HCT116 (cell line): Measurements from ENCODE around the gene DMPK. TPM values are rescaled to one million over a fixed set of nuclear protein-coding genes. Genes with fewer than 3 reads are reported as not detected.

Experiments used
- ATAC-seq: fragments of 200-7000 bp; cut with Tn5 transposase; 2 replicates; pipeline ENCODE4 v1.9.1; 2020; ENCODE audit warnings: mild to moderate bottlenecking, moderate library complexity
- BruUV-seq: library from RNA; stranded (reverse); fragments of 400-500 nt; replicated peaks from 2 replicates; lab custom pipeline; 2021; lab: Mats Ljungman, UMichigan
- CTCF ChIA-PET: fragments of 300-600 bp; sonication (Branson Sonifier 250); formaldehyde crosslinking; loops from one replicate; lab custom pipeline; 2021; ENCODE audit warnings: antibody characterized with exemption; lab: Charles Lee
- POLR2A ChIA-PET: fragments of 300-600, 350-600 bp; sonication (Branson Sonifier 250); formaldehyde crosslinking; loops from one replicate; lab custom pipeline; 2021; ENCODE audit warnings: antibody characterized with exemption; lab: Charles Lee
- RAD21 ChIA-PET, 2 experiments: fragments of 300-600 bp; sonication (Branson Sonifier 250); formaldehyde crosslinking; loops; one replicate each; lab custom pipeline; 2023; ENCODE audit warnings: low total read pairs in 2 of 2; ENCODE audit not compliant: uncharacterized antibody in 2 of 2, unreplicated experiment in 2 of 2, low non-redundant PET in 1 of 2; lab: Charles Lee
- DNase-seq: peaks from one replicate; pipeline ENCODE4 v3.0.0-alpha.2; 2010; ENCODE audit warnings: low read depth, low spot score
- H2AFZ ChIP-seq: fragments of 200-600 bp; shearing (Covaris generic), sonication (generic); 2 replicates; pipeline ENCODE4 v1.6.1; 2017; ENCODE audit warnings: low read depth, mixed run types, mixed read lengths, antibody characterized with exemption, low read length; ENCODE audit not compliant: poor library complexity, severe bottlenecking
- H3K27ac ChIP-seq: 2 replicates; pipeline ENCODE4 v1.5.1; 2012; ENCODE audit warnings: low read depth, low read length
- H3K27me3 ChIP-seq: fragments of 200-600 bp; sonication (generic); 2 replicates; pipeline ENCODE4 v1.6.1; 2016; ENCODE audit warnings: mixed run types, low read length, mixed read lengths; ENCODE audit not compliant: insufficient read depth
- H3K36me3 ChIP-seq, 2 experiments: fragments of 200-500 bp in 1 of 2; fragments of 200-600 bp in 1 of 2; sonication (Bioruptor generic) in 1 of 2; sonication (generic) in 1 of 2; 2 replicates each; pipeline versions ENCODE4 v1.5.1 to v1.6.1; 2014 to 2016; ENCODE audit warnings: low read length in 2 of 2, inconsistent platforms in 1 of 2, mixed read lengths in 1 of 2, mixed run types in 1 of 2; ENCODE audit not compliant: insufficient read depth in 2 of 2, control insufficient read depth in 1 of 2
- H3K4me1 ChIP-seq, 2 experiments: fragments of 200-600 bp in 1 of 2; sonication (generic) in 1 of 2; 2 replicates each; pipeline versions ENCODE4 v1.5.1 to v1.6.1; 2012 to 2017; ENCODE audit warnings: low read length in 2 of 2, inconsistent platforms in 1 of 2, mild to moderate bottlenecking in 1 of 2, mixed read lengths in 1 of 2, mixed run types in 1 of 2, moderate library complexity in 1 of 2; ENCODE audit not compliant: insufficient read depth in 2 of 2, control insufficient read depth in 1 of 2
- H3K4me2 ChIP-seq: fragments of 200-600 bp; sonication (generic); 2 replicates; pipeline ENCODE4 v1.6.1; 2017; ENCODE audit warnings: mixed run types, low read length, mixed read lengths
- H3K4me3 ChIP-seq, 2 experiments: fragments of 200-600 bp in 1 of 2; sonication (generic) in 1 of 2; replicated peaks in 1 of 2; 2 replicates each; pipeline ENCODE4 v1.5.1; 2011 to 2016; ENCODE audit warnings: low read length in 2 of 2, control low read depth in 1 of 2, low read depth in 1 of 2, mild to moderate bottlenecking in 1 of 2, mixed read lengths in 1 of 2, mixed run types in 1 of 2
- H3K79me2 ChIP-seq: fragments of 200-600 bp; sonication (generic); 2 replicates; pipeline ENCODE4 v1.6.1; 2017; ENCODE audit warnings: mild to moderate bottlenecking, mixed run types, low read length, moderate library complexity, mixed read lengths; ENCODE audit not compliant: insufficient read depth
- H3K9ac ChIP-seq: fragments of 200-600 bp; sonication (generic); 2 replicates; pipeline ENCODE4 v1.6.1; 2016; ENCODE audit warnings: low read length, mixed read lengths
- H3K9me2 ChIP-seq: fragments of 200-600 bp; sonication (generic), shearing (Covaris generic); 2 replicates; pipeline ENCODE4 v1.6.1; 2017; ENCODE audit warnings: mixed run types, mild to moderate bottlenecking, moderate library complexity; ENCODE audit not compliant: insufficient read depth
- H3K9me3 ChIP-seq, 2 experiments: fragments of 200-500 bp in 1 of 2; fragments of 200-600 bp in 1 of 2; sonication (Bioruptor generic) in 1 of 2; sonication (generic) in 1 of 2; 2 replicates each; pipeline ENCODE4 v1.6.1; 2014 to 2017; ENCODE audit warnings: low read length in 2 of 2, mixed read lengths in 2 of 2, inconsistent platforms in 1 of 2, low read depth in 1 of 2, mild to moderate bottlenecking in 1 of 2, mixed run types in 1 of 2, moderate library complexity in 1 of 2; ENCODE audit not compliant: control insufficient read depth in 1 of 2, insufficient read depth in 1 of 2
- H4K20me1 ChIP-seq: fragments of 200-600 bp; sonication (generic), shearing (Covaris generic); 2 replicates; pipeline ENCODE4 v1.6.1; 2017; ENCODE audit warnings: mixed run types, mild to moderate bottlenecking, moderate library complexity; ENCODE audit not compliant: insufficient read depth
- CTCF ChIP-seq, 3 experiments: fragments of 200-600 bp in 1 of 3; sonication (generic) in 1 of 3; IDR thresholded peaks in 2 of 3; conservative IDR thresholded peaks in 1 of 3; 2 replicates each; pipeline ENCODE4 v1.5.1; 2012 to 2017; ENCODE audit warnings: low read depth in 2 of 3, low read length in 2 of 3, antibody characterized with exemption in 1 of 3, borderline replicate concordance in 1 of 3, control low read depth in 1 of 3, mild to moderate bottlenecking in 1 of 3, mixed read lengths in 1 of 3, mixed run types in 1 of 3, moderate library complexity in 1 of 3; ENCODE audit not compliant: insufficient read depth in 1 of 3
- EGR1 ChIP-seq: IDR thresholded peaks from 2 replicates; pipeline ENCODE4 v1.6.1; 2012; ENCODE audit warnings: low read depth
- FOSL1 ChIP-seq: IDR thresholded peaks from 2 replicates; pipeline ENCODE4 v1.6.1; 2012; ENCODE audit warnings: low read depth
- JUND ChIP-seq: IDR thresholded peaks from 2 replicates; pipeline ENCODE4 v1.6.1; 2012
- MAX ChIP-seq: IDR thresholded peaks from 2 replicates; pipeline ENCODE4 v1.6.1; 2012
- POLR2A ChIP-seq: IDR thresholded peaks from 2 replicates; pipeline ENCODE4 v1.7.0; 2011; ENCODE audit warnings: borderline replicate concordance; ENCODE audit not compliant: insufficient read depth, insufficient read length; ENCODE audit errors: extremely low read depth
- ZBTB33 ChIP-seq: IDR thresholded peaks from 2 replicates; pipeline ENCODE4 v1.6.1; 2011; ENCODE audit warnings: mild to moderate bottlenecking, low read length, moderate library complexity; ENCODE audit not compliant: insufficient replicate concordance; ENCODE audit errors: extremely low read depth
- ZNF274 ChIP-seq: fragments of 200-500 bp; sonication (Bioruptor generic); IDR thresholded peaks from 2 replicates; pipeline ENCODE4 v1.6.1; 2014; ENCODE audit warnings: mild to moderate bottlenecking, low read depth, low read length, inconsistent platforms
- intact Hi-C: fragments of 100-400 bp; cut with micrococcal nuclease; formaldehyde crosslinking; loops from 2 replicates; pipeline ENCODE4 v1.10.0; 2022
- total RNA-seq: library from RNA; stranded (reverse); gene quantifications from one replicate; pipeline ENCODE4 v1.2.1, GENCODE V29; 2021; ENCODE audit not compliant: unreplicated experiment

DMPK gene
- total RNA-seq, 1 experiment from 2014 or later = 52.5 TPM

GRCh38 chr19:45769821-45770191, 12.5 kb downstream of the DMPK start:
- Histone ChIP-seq H3K27ac (peak overlapping the region; percentile 94), H3K79me2 (no peaks in the 10 kb centered on the region)

More at GRCh38 chr19:45769821-45770191, 12.5 kb downstream of the DMPK start:
- H2AFZ ChIP-seq = no peak overlapping the region
- RAD21 ChIA-PET = interaction anchor here (0.6 to 2.0 kb wide), 9 partner anchors 9 to 78 kb away, joined by 3 to 9 read pairs (median 5); partner anchors contain the start of genes DMPK (in 1 of the 2) and SNRPD2 (in 1 of the 2)
- POLR2A ChIA-PET = interaction anchor here (0.6 to 3.6 kb wide), 12 partner anchors 10 to 620 kb away, joined by 3 to 50 read pairs (median 6); partner anchors contain the start of gene DMPK
- TF ChIP-seq EGR1 (no peak), ZNF274 (no peak), MAX (no peak), POLR2A (peak; percentile 50), CTCF (IDR thresholded peaks at IDR 0.05 in 2 of 3, conservative IDR thresholded peaks at IDR 0.05 in 1 of 3; ENCODE audit: borderline replicate concordance in 1 of 3, insufficient read depth in 1 of 3, low read depth in 2 of 3, low read length in 2 of 3) (no peak), FOSL1 (no peak), ZBTB33 (no peak), JUND (0 out of 2 replicates have a peak, but pooled peaks have one; percentile 12)
- TF ChIP-seq, all 23 proteins: peak for 2
- peak overlapping the region; percentile 92 for H3K4me2 ChIP-seq
- no peaks in the 10 kb centered on the region for H3K9me3 ChIP-seq
- H3K4me1 ChIP-seq = peaks cover 14 to 43% of the 10 kb centered on the region in 2 experiments
- no peaks in the 10 kb centered on the region for H3K36me3 ChIP-seq
- CTCF ChIA-PET = interaction anchor here (0.6 to 4.2 kb wide), 29 partner anchors 9 to 1729 kb away, joined by 3 to 71 read pairs (median 7); partner anchors contain the start of genes DMPK, DMWD, FBXO46 and FOXA3
- peak overlapping the region; percentile 62 to 84 for H3K4me3 ChIP-seq
- H3K9ac ChIP-seq = peak overlapping the region; percentile 58
- no peaks in the 10 kb centered on the region for H4K20me1 ChIP-seq
- H3K27me3 ChIP-seq = no peaks in the 10 kb centered on the region
- no TSS peak for BruUV-seq
- ATAC-seq (no peak; the same call in 1 of the 2 replicates), DNase-seq (no peak)
- no peaks in the 10 kb centered on the region for H3K9me2 ChIP-seq
- intact Hi-C loops = loop anchor here (1.0 to 10.0 kb wide), 6 partner anchors 9 to 675 kb away; partner anchors contain the start of genes FBXO46, PPP1R37 and QPCTL
